GM13976 (cell line): ENCODE results near the gene WDR35.

Experiments used
- DNase-seq: peaks from one replicate; pipeline ENCODE4 v3.0.0; 2012; ENCODE audit warnings: low spot score
- CTCF ChIP-seq: IDR thresholded peaks from 2 replicates; pipeline ENCODE4 v1.5.1; 2012; ENCODE audit warnings: borderline replicate concordance, mild to moderate bottlenecking; ENCODE audit not compliant: insufficient read depth; ENCODE audit errors: extremely low read depth, missing control alignments, control extremely low read depth
- in situ Hi-C: fragments of 300-500 bp; cut with MboI; formaldehyde crosslinking; loops from one replicate; pipeline ENCODE4 v1.12.0; 2022; ENCODE audit warnings: low sequenced_read_pairs, mixed read lengths, inconsistent platforms; ENCODE audit not compliant: unreplicated experiment

Gene WDR35

GRCh38 chr2:19865151-19865550 lies 124.8 kb downstream of the WDR35 start:
- no peak for TF ChIP-seq CTCF
- in situ Hi-C loops = loop anchor here (10.0 to 25.0 kb wide), 3 partner anchors 510 to 1328 kb away; partner anchors contain the start of gene OSR1
- DNase-seq = peak; percentile 56

- no peak for TF ChIP-seq CTCF
- no peak for DNase-seq
- in situ Hi-C loops = loop anchor here (10.0 to 25.0 kb wide), 3 partner anchors 510 to 1327 kb away; partner anchors contain the start of gene OSR1
Measured at GRCh38 chr2:19864381-19864780, 125.5 kb downstream of the WDR35 start.

- in situ Hi-C loops = loop anchor here (10.0 to 25.0 kb wide), 3 partner anchors 509 to 1326 kb away; partner anchors contain the start of gene OSR1
- DNase-seq = peak; percentile 90
- TF ChIP-seq CTCF = peak; percentile 96
Measured at GRCh38 chr2:19863303-19864041, 126.4 kb downstream of the WDR35 start.

- no peak for DNase-seq
- no peak for TF ChIP-seq CTCF
- in situ Hi-C loops = loop anchor here (10.0 to 25.0 kb wide), 3 partner anchors 507 to 1325 kb away; partner anchors contain the start of gene OSR1
Measured at GRCh38 chr2:19861813-19862212, 128.1 kb downstream of the WDR35 start.
